GM19463 (cell line): ENCODE measurements around the gene SENP1.
"Not testable (repeated sequence)": the region's sequence is repeated elsewhere in the genome, so short reads cannot be mapped to it uniquely, and the experiment has no call there.

Source experiments
- ATAC-seq: cut with Tn5 transposase; IDR thresholded peaks from one replicate; pipeline ENCODE4 v1.9.1; 2021; ENCODE audit warnings: mild to moderate bottlenecking, moderate library complexity; ENCODE audit not compliant: unreplicated experiment

The SENP1 gene

DNA sequence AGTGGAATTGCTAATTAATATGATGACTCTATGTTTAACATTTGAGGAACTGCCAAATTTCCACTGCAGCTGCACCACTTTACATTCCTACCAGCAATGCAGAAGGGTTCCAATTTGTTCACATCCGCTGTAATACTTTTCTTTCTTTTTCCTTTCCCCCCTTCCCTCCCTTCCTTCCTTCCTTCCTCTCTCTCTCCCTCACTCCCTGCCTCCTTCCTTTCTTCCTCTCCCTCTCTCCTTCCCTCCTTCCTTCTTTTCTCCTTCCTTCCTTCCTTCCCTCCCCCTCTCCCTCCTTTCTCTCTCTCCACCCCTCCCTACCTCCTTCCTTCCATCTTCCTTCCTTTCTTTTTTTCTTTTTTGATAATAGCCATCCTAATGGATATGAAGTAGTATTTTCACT, 10.1 kb upstream of the SENP1 start:
- no peak for ATAC-seq

DNA sequence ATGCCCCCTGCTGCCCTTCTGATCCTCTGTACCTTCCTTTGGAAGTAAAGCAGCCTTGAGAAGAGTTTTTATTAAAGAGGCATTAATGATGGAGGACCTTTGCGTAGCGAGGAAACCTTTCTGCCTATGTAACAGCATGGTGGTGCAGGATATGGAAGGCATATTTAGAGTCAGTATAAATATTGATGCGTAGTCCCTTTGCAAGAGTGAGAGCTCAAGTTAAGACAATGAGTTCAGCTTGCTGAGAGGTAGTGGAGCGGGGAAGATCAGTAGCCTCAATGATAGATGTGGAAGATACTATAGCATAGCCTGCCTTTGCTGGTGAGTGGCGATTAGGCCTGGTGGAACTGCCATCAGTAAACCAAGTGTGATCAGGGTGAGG, 5.4 kb upstream of the SENP1 start:
- ATAC-seq = not testable (repeated sequence)

DNA sequence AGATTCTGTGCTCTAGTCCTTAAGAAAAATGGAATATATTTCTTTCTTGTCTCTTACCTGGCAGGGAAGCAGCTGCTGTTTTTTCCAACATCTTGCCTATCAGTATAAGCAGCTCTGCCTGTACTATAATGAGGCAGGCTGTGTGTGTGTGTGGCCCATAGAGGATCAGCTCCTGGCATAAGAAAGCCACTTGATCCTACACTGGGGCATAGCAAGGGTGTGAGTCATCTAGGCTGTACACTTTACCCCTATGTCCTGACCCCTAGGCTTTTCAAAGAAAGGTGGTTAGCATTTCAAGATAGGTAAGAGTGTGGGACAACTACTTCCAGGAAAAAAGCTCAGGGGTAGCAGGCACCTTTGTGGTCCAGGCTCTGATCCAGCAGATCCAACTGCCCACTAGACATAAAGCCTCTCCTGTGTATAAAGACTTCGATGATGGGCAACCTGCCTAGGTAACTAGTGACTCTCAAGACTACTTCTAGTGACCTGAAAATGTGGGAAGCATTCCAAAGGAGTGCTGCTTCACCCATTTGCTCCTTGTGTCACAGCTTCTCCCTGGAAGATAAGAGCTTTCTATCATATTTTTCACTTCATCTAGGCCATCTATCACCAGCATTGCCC, 4.9 kb upstream of the SENP1 start:
- no peak for ATAC-seq

DNA sequence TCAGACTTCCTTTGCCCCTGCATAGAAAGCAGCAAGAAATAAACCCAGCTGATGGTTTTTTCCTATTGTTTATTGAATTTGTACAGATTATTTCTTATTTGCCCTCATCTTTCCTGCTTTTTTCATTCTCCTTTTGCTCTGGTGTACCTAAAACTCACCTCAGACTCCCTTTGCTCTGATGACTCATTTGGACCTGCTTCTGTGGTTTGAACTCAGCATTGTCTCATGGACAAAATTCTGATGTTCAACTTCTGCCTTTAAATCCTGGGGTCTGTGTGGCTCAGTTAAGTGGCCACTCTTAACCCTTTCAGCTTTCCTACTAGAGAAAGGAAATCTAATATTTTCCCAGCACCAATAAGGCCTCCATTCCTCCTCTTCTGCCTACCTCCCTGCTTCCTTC, 3.5 kb upstream of the SENP1 start:
- ATAC-seq = no peak

DNA sequence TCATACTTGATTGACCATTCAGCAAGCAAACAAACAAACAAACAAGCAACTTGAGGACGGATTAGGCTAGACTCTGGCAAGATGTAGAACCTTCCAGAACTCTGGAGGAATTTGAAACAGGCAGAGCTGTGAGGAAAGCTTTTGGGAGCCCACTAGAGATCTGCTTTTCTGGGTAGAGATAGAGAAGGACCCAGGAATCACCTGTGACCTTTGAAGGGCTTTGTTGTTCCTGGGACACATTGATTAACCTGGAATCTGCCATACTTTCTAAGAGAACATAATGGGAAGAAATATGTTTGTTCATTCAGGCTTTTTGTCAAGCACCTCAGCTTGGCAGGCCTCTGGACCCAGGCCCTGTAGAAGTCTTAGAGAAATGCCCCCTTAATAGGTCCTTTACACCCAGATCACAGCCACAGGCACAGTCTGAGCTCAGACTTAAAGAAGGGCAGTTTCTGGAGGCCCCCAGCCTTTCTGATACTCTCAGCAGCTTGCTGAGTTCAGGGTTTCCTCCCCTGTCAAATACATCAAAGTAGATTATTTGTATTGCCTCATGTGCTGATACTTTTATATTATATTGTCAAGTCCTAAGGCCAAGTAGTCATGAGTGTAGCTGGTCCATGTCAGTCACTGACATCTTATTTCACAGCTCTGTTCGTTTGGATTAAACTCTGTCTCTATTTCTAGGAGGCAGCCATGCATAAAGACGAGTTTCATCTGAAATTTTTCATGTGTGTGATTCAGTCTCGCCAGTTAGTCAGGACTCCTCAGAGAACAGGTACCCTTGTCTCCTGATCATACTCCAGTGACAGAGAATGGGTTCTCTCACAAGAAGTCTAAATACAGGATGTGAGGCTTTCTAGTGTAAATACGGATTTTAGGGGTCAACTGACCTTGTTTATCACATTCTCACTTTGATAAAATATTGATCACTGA, 1.1 kb upstream of the SENP1 start:
- ATAC-seq = no peak

DNA sequence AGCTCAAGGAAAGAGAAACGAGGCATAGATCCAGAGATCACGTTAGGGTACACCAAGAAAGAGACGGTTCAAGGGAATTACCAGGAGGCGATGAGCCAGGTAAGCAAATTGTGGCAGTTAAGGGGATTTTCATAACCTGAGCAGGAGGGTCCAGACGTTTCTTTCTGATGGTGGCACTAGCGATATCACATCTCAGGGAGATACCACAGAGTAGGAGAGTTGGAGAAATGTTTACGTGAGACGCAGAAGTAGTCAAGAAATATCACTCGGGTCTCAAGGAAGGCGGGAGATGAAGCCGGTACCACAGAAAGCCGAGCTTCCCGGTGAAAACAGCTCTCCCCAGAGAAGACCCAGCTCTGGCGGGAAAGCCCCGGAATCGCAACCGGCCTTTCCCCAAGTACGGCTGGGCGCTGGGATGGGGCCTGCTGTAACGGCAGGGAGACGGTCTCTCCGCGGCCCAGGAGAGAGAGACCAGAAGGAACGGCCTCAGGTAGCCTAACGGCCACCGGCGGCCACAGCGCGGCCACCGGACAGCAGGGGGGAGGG, 485 bp downstream of the SENP1 start:
- peak; percentile 25 for ATAC-seq

DNA sequence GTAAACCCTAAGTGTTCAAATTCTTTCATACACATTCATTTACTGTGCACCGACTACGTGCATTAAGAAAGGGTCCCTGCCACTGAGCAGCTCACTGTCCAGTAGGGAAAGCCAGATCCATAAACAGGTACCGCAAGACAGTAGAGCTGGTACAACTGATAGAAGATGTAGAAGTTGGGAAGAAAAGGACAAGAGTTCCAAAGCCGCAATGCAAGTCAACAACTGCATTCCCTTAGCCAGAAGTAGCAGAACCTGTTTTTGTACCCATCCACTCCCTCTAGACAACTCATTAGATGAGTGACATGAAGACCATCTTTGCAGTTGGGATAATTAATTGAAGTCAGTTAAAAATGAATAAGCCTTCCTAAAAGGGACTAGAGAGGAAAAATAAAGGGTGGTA, 1.3 kb downstream of the SENP1 start:
- no peak for ATAC-seq

DNA sequence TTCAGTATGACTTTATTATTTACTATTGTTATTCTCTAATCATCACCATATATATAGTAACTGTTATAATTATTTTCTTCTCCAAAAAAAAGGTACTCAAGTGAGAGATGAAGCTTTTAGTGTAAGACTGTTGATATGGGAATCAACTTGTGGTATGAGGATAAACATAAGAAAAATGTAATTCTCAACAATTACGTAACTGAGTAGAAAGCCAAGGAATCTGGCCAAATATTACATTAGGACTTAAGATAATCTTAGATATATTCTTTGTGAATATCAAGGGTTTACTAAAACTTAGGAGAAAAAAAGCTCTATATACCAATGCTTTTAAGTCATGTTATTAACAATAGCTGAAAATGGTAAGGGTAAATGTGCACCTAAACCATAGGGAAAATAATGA, 13.3 kb downstream of the SENP1 start:
- no peak for ATAC-seq

DNA sequence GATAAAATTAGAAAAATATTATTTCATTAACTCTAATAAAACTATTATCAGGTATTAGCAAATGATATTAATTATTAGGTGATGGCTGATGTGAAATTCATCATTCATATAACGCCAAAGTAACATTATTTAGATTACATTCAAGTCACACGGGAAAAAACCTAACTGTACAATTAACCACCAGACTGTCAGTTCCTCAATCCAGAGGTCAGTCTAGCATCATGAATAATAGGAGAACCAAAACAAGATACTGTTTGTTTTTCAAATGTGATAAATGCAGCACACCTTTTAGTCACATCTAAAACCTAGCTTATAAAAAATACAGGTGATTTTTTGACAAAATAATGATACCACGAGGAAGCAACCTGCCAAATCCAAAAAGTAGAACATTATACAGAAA, 19.6 kb downstream of the SENP1 start:
- ATAC-seq = no peak

DNA sequence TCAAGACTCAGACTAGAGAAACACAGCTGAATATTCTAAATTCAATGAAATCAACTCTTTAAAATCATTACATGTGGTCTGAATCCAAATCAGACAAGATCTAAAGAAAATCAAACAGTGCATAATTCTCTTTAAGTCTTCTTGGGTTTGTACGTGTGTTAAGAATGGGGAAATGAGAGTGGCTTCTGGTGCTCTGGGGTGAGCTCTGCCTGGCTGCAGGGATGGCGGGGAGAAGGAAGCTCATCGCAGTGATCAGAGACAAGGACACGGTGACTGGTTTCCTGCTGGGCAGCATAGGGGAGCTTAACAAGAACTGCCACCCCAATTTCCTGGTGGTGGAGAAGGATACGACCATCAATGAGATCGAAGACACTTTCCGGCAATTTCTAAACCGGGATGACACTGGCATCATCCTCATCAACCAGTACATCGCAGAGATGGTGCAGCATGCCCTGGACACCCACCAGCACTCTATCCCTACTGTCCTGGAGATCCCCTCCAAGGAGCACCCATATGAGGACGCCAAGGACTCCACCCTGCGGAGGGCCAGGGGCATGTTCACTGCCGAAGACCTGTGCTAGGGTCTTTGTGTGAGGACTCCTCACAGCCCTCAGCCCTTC, 20.9 kb downstream of the SENP1 start:
- no peak for ATAC-seq

DNA sequence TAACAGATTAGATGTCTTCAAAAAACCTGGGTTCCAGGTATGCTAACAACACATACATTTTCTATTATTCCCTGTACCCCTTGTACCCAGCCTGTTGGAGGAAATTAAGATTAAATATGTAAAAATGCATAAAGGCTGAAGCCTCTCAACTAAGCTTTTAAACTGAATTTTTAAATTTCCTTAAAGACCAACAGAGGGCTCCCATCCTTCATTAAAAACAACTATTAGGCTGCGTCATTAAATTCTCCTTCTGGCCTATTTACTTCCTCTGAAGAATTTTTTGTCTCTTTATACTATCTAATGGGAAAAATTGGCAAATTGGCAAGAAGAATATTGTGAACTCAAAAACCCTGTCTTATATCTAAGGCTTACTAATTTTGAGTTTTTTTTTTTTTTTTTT, 21.8 kb downstream of the SENP1 start:
- no peak for ATAC-seq

DNA sequence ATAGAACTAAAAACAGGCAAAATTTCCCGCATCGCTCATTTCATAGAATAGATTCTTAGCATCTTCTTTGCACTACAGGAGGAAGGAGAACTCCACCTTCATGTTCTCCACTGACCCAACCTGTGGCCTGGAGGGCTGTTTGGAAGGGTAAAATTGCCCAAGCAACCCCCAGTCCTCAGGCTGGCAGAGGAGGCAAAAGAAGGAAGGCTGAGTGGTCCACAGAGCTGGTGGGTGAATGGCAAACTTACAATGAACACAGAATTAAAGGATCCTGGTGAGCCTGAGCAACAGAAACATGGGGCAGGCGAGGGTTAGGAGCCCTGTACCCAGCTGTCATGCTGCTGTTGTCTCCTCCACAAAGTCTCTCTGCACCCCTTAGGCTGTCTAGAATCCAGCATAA, 25.1 kb downstream of the SENP1 start:
- ATAC-seq = no peak

DNA sequence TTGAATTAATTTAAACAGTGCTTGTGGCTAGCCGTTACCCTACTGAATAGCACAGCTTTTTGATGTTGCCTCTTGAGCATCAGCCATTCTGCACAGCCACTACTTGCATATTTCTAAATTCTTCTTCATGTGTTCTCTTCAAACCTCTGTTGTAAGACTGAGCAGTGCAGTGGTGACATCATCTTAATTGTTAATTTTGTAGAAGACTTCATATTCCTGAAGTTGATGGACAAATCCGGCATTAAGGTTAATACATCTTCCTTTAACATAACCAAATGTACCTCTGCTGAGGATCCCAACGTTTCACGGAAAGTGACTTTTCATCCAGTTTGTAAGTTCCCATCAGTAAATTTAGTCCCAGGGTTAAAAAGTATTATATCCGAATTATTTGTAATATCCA, 25.6 kb downstream of the SENP1 start:
- no peak for ATAC-seq

DNA sequence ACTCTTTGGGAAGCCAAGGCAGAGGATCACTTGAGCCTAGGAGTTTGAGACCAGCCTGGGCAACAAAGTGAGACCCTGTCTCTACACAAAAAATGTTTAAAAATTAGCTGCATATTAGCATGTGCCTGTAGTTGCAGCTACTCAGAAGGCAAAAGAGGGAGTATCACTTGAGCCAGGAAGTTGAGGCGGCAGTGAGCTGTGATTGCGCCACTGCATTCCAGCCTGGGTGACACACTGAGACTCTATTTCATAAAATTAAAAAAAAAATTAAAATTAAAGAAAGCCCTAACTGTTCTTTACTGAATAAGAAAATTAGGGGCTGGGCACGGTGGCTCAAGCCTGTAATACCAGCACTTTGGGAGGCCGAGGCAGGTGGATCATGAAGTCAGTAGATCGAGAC, 27.0 kb downstream of the SENP1 start:
- ATAC-seq = no peak

DNA sequence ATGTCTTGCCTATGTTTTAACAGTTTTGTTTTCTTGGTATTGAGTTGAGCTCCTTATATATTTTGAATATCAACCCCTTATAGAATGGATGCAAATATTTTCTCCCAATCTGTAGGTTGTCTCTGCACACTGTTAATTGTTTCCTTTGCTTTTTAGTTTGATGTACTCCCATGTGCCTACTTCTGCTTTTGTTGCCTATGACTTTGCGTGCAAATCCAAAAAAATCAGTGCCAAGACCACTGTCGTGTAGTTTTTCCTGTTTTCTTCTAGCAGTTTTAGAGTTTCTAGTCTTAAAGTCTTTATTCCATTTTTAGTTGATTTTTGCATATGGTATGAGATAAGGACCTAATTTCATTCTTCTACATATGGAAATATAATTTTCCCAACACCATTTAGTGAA, 28.8 kb downstream of the SENP1 start:
- ATAC-seq = no peak

DNA sequence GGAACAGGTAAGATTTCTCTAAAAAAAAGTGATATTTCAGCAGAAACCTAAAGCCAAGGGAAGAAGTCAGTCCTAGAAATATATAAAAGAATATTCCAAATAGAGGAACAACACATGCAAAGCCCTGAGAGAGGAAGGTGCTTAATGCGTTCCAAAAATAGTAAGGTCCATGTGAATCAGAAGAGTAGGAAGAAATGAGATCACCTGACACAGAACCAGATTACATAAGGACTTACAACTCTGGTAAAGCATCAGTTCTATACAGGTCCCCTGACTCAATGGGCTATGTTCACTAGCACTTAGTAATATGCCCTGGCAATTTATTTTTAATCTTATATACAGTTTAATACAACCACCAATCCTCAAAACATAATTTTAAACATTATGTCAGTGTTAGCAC, 30.0 kb downstream of the SENP1 start:
- ATAC-seq = no peak

DNA sequence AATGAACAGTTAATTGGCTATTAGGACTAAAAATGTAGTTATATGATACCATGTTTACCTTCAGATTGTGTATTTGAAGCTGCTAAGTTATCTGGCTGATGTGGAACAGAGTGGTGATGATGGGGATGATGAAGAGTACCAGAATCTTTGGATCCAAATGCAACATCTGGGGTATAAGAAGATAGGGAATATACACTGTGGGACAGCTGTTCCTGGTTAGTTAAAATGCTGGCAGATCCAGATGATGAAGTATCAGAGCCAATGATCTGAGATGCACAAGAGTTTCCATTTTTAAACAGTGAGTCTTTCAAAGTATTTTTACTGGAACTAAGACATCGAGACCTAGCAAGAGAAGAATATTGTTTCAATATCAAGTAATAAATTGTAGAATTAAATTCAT, 31.6 kb downstream of the SENP1 start:
- ATAC-seq = no peak

DNA sequence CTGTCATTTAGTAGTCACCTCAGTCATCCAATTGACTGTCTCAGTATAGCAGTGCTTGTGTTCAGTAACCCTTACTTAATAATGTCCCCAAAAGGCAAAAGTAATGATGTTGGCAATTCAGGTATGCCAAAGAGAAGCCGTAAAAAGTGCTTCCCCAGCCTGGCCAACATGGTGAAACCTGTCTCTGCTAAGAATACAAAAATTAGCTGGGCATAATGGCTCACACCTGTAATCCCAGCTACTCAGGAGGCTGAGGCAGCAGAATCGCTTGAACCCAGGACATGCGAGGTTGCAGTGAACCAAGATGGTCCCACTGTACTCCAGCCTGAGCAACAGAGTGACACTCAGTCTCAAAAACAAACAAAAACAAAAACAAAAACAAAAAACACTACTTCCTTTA, 33.6 kb downstream of the SENP1 start:
- ATAC-seq = no peak

DNA sequence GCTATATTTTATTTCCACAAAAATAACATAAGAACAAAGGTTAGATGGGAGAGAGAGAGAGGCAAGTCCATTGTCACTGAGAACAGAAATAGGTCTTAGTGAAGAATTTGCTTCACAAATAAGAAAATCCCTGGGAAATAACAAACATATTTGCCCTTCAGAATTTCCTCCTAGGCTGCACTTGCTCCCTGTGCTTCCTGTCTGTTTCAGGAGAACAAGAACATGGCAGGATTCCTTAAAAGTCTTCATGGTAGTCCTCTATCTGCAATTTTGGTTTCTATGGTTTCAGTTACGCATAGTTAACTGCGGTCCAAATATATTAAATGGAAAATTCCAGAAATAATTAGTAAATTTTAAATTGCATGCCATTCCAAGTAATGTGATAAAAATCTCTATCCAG, 34.1 kb downstream of the SENP1 start:
- ATAC-seq = no peak

DNA sequence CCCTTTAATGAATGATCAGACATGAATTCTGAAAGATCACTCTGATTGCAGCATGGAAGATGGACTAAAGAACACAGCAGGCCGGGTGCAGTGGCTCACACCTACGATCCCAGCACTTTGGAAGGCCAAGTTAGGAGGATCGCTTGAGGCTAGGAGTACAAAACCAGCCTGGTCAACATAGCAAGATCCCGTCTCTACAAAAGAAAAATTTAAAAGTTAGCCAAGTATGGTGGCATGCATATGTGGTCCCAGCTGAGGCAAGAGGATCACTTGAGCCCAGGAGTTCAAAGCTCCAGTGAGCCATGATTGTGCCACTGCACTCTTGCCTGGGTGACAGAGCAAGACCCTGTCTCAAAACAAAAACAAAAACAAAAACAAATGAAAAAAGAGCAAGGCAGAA, 35.1 kb downstream of the SENP1 start:
- ATAC-seq = no peak

DNA sequence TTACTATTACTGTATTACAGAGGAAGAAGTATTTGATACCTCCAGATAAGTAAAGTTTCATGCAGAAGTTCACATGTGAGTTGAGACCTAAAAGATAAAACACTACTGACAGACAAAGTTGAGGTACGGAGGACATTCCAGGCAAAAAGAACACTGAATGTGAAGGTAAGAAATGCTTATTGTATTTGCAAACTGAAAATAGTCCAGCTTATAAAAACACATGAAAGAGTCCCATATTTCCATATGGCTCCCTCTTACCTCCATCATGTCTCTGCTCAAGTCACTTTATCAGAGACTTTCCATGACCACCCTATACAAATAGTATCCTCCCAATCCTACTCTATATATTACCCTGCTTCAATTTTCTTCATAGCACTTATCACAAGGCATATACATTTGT, 35.8 kb downstream of the SENP1 start:
- ATAC-seq = no peak

DNA sequence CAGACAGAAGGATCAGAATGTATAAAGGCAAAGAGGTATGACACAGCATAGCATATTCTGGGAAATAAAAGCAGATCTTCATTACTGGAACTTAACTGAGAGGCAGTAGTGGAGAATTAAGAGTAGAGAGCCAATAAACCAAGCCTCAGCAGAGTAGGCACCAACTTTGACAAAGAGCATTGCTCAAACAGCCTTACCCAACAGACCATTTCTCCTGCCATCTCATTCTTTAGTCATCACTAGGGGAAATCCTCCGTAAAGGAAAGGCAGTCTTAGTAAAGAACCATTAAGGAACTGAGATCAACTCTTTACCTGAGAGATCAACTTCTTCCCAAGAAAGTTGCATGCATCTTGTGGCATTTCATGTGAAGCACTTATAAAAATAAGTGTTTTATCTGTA, 36.6 kb downstream of the SENP1 start:
- no peak for ATAC-seq
